Measurements from ENCODE around the gene OPCML. TPM values are rescaled to one million over a fixed set of nuclear protein-coding genes. Genes with fewer than 3 reads are reported as not detected.

OPCML gene
- total and polyA plus RNA-seq, 2 experiments from 2014 or later, result 1.2 to 4.4 TPM

- Mint-ChIP-seq H3K27me3 (ENCODE audit: insufficient read depth, low read depth, poor library complexity) (no peaks in the 10 kb centered on the region), H3K9me3 (no peaks in the 10 kb centered on the region), H3K27ac (no peak overlapping the region), H3K36me3 (ENCODE audit: low read depth) (no peaks in the 10 kb centered on the region), H3K4me3 (no peak overlapping the region), H3K4me1 (peaks cover 36% of the 10 kb centered on the region)
- DNase-seq (ENCODE audit: low spot score) (no peak), ATAC-seq (no peak)
- no peak overlapping the region for H3K4me3 ChIP-seq
- H3K4me2 ChIP-seq, result no peak overlapping the region
- no peaks in the 10 kb centered on the region for H3K79me2 ChIP-seq (replicated peaks; ENCODE audit: insufficient read depth)
- H3K4me1 ChIP-seq (ENCODE audit: insufficient read depth), result peaks cover 32% of the 10 kb centered on the region
- no peaks in the 10 kb centered on the region for H3K36me3 ChIP-seq (ENCODE audit: insufficient read depth)
- no peaks in the 10 kb centered on the region for H4K20me1 ChIP-seq (replicated peaks; ENCODE audit: insufficient read depth)
- H2AFZ ChIP-seq, result no peak overlapping the region
- no peaks in the 10 kb centered on the region for H3K27me3 ChIP-seq (ENCODE audit: insufficient read depth)
- H3F3A ChIP-seq (replicated peaks; ENCODE audit: low read depth), result no peaks in the 10 kb centered on the region
- H3K27ac ChIP-seq (ENCODE audit: low read depth), result no peak overlapping the region
- TF ChIP-seq REST (IDR thresholded peaks at IDR 0.05; ENCODE audit: unreplicated experiment) (no peak), ZNF114 (CRISPR knock-in tag; IDR thresholded peaks at IDR 0.05) (no peak), ZNF462 (CRISPR knock-in tag; IDR thresholded peaks at IDR 0.05) (no peak), JUNB (IDR thresholded peaks at IDR 0.05; ENCODE audit: unreplicated experiment) (no peak), EZH2 (IDR thresholded peaks at IDR 0.05; ENCODE audit: low read depth, unreplicated experiment) (no peak), NANOG (IDR thresholded peaks at IDR 0.05; ENCODE audit: borderline replicate concordance) (no peak), ZNF331 (CRISPR knock-in tag; IDR thresholded peaks at IDR 0.05; ENCODE audit: low read depth) (no peak), CTCF (conservative IDR thresholded peaks at IDR 0.05; ENCODE audit: low read depth in 2 of 2) (no peak), ETS1 (IDR thresholded peaks at IDR 0.05) (no peak), CREB1 (CRISPR knock-in tag; IDR thresholded peaks at IDR 0.05; ENCODE audit: low read depth) (no peak), POLR2AphosphoS5 (IDR thresholded peaks at IDR 0.05; ENCODE audit: low read depth) (no peak), EZH2phosphoT487 (IDR thresholded peaks at IDR 0.05; ENCODE audit: unreplicated experiment) (no peak)
- peaks cover 4% of the 10 kb centered on the region for H3K9me2 ChIP-seq (ENCODE audit: insufficient read depth)
Measured at GRCh38 chr11:133048270-133048669, 484.0 kb downstream of the OPCML start.

All from GM23338 (cell line).